Gastroesophageal sphincter (tissue), 4 donors: ENCODE data around the gene KLC1. TPM values are rescaled to one million over a fixed set of nuclear protein-coding genes. Genes with fewer than 3 reads are reported as not detected.
A peak's percentile ranks its signal among the peaks of the same experiment; 100 is the strongest.
"Not testable (repeated sequence)": the region's sequence is repeated elsewhere in the genome, so short reads cannot be mapped to it uniquely, and the experiment has no call there.

Experiments
- ATAC-seq: fragments of 150-250 bp; one replicate; pipeline ENCODE4 v1.9.1; 2016; ENCODE audit warnings: mild to moderate bottlenecking, moderate library complexity
- H3K27ac ChIP-seq, 4 donors: fragments of 200-600 bp; sonication (generic) in 3 of 4; 1 replicate in 3 of 4; 2 replicates in 1 of 4; pipeline ENCODE4 v1.5.1; 2016 to 2019
- H3K27me3 ChIP-seq: fragments of 200-600 bp; sonication (generic); one replicate; pipeline ENCODE4 v1.5.1; 2019
- H3K36me3 ChIP-seq, 2 donors: fragments of 200-600 bp; sonication (generic); one replicate each; pipeline ENCODE4 v1.5.1; 2019; ENCODE audit warnings: control low read depth in 1 of 2
- H3K4me1 ChIP-seq, 3 donors: fragments of 200-600 bp; sonication (generic); 1 replicate in 2 of 3; 2 replicates in 1 of 3; pipeline ENCODE4 v1.5.1; 2016 to 2019; ENCODE audit warnings: control low read depth in 2 of 3
- H3K4me3 ChIP-seq, 2 donors: fragments of 200-600 bp; sonication (generic); one replicate each; pipeline ENCODE4 v1.5.1; 2019; ENCODE audit warnings: mild to moderate bottlenecking in 1 of 2, moderate library complexity in 1 of 2
- H3K9me3 ChIP-seq, 3 donors: fragments of 200-600 bp; sonication (generic); one replicate each; pipeline ENCODE4 v1.5.1; 2017 to 2019; ENCODE audit warnings: control low read depth in 2 of 3
- EP300 ChIP-seq: sonication (generic); formaldehyde crosslinking; IDR thresholded peaks from one replicate; pipeline ENCODE4 v1.6.1; 2017; ENCODE audit warnings: antibody characterized with exemption, mild to moderate bottlenecking
- POLR2A ChIP-seq, 2 donors: fragments of 450-650 bp; IDR thresholded peaks; one replicate each; pipeline ENCODE4 v1.6.1; 2017; ENCODE audit warnings: antibody characterized with exemption in 2 of 2, mild to moderate bottlenecking in 2 of 2, moderate library complexity in 1 of 2
- POLR2AphosphoS5 ChIP-seq: sonication (generic); formaldehyde crosslinking; IDR thresholded peaks from one replicate; pipeline ENCODE4 v1.6.1; 2017; ENCODE audit warnings: antibody characterized with exemption
- WGBS, 2 donors: methylation state at CpG; one replicate each; pipeline ENCODE4 v1.1.5; 2018; ENCODE audit warnings: low coverage in 1 of 2; 5-methylcytosine and 5-hydroxymethylcytosine counted together
- total RNA-seq, 4 donors: library from RNA; depleted of rRNA; stranded (reverse); fragments of >200 nt; gene quantifications; one replicate each; pipeline ENCODE4 v1.1.0, GENCODE V29; 2016
- TF ChIP-seq, protein P1 (sequence below), 4 experiments: fragments of 200-600 bp in 2 of 4; fragments of 450-650 bp in 2 of 4; sonication (generic) in 1 of 4; IDR thresholded peaks; one replicate each; pipeline ENCODE4 v1.5.1; 2017 to 2019; ENCODE audit warnings: antibody characterized with exemption in 4 of 4, mild to moderate bottlenecking in 2 of 4, moderate library complexity in 2 of 4

Gene KLC1
- total RNA-seq, 4 donors from 2014 or later: 275 to 390 (median 339) TPM

DNA sequence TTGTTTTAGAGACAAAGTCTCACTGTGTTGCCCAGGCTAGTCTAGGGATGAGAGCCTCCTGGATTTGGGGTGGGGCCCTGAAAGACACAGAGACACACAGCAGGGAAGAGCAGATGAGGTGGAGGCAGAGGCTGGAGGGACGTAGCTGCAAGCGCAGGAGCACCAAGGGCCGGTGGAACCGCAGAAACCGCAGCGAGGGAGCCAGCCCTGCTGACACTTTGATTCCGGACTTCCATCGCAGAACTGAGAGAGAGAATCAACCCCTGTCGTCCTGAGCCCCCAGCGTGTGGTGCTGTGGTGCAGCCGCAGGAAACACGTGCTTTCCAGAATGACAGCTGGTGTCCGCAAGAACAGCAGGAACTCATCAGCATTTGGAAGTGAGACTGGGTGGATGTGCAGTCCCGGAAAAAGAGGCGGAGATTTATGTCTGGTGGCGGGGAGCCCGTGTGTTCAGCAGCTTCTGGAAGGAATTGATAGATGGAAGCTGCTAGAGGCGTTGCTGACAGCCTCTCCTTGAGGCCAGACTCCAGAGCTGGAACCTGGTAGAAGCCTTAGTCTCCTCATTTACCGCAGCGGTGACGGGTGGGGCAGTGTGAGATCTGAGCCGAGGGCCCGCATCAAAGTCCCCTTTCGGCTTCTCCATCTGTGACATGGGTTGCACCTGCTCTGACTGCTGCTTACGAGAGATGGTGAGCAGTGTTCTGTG lies 21.9 kb upstream of the KLC1 start:
- Histone ChIP-seq H3K27ac (peak overlapping the region in 3 of 4 donors; percentile 35 to 44 (median 43)), H3K4me3 (peak overlapping the region in 1 of 2 donors; percentile 38), H3K9me3 (peaks cover 0 to 17% (median 0%) of the 10 kb centered on the region in 3 donors), H3K27me3 (peaks cover 5% of the 10 kb centered on the region), H3K36me3 (no peaks in the 10 kb centered on the region), H3K4me1 (peaks cover 0 to 23% (median 15%) of the 10 kb centered on the region in 3 donors)
- TF ChIP-seq POLR2A (IDR thresholded peaks at IDR 0.05) (no peak), POLR2AphosphoS5 (peak; percentile 92)
- TF ChIP-seq, protein P1, sequence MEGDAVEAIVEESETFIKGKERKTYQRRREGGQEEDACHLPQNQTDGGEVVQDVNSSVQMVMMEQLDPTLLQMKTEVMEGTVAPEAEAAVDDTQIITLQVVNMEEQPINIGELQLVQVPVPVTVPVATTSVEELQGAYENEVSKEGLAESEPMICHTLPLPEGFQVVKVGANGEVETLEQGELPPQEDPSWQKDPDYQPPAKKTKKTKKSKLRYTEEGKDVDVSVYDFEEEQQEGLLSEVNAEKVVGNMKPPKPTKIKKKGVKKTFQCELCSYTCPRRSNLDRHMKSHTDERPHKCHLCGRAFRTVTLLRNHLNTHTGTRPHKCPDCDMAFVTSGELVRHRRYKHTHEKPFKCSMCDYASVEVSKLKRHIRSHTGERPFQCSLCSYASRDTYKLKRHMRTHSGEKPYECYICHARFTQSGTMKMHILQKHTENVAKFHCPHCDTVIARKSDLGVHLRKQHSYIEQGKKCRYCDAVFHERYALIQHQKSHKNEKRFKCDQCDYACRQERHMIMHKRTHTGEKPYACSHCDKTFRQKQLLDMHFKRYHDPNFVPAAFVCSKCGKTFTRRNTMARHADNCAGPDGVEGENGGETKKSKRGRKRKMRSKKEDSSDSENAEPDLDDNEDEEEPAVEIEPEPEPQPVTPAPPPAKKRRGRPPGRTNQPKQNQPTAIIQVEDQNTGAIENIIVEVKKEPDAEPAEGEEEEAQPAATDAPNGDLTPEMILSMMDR (IDR thresholded peaks at IDR 0.05): peak in 3 of 4 experiments; percentile 5 to 50 (median 45)
- WGBS, 2 donors: 0% methylated on average over 2 to 4 of the region's 25 CpGs
- peak; percentile 92 for ATAC-seq

DNA sequence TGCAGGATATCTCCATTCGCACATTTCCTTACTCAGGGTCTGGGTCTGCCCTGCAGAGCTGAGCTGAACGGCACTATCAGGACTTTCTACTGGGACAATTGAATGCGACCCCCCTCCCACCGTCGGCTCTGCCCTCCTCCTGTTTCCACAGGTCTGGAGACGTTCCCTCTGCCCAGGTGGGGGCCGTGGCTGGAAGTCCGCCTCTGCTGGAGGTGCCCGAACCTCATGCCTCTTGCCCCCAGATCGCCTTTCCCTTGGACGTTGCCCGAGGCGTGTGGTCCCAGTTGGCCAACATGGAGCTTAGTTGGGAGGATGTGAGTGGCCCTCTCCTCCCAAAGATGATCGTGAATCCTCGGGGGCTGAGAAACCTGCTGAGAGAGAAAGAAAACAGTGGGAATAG lies 21.2 kb upstream of the KLC1 start:
- Histone ChIP-seq H3K27ac (peak overlapping the region in 1 of 4 donors; percentile 44), H3K36me3 (no peaks in the 10 kb centered on the region), H3K4me3 (peak overlapping the region in 1 of 2 donors; percentile 38), H3K9me3 (peaks cover 0 to 17% (median 0%) of the 10 kb centered on the region in 3 donors), H3K27me3 (peaks cover 5% of the 10 kb centered on the region), H3K4me1 (peaks cover 0 to 23% (median 15%) of the 10 kb centered on the region in 3 donors)
- WGBS, 2 donors: 17% methylated on average over 6 of the region's 15 CpGs; no CpG with 5 or more reads in 1 of the 2 donors
- no peak for TF ChIP-seq POLR2AphosphoS5
- TF ChIP-seq POLR2A (IDR thresholded peaks at IDR 0.05): no peak
- no peak for TF ChIP-seq EP300
- no peak for ATAC-seq

DNA sequence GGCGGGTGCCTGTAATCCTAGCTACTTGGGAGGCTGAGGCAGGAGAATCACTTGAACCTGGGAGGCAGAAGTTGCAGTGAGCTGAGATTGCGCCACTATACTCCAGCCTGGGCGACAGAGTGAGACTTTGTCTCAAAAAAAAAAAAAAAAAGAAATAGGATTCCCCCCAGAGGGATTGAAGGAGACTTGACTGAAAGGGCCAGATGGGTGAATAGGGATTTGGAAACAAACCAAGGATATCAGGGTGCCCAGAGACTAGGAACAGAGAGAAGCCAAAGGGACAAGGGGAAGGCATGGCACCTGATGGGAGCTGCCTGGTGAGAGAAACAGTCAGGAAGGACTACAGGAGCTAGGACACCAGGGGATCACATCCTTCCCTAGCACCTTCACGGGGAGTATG lies 19.9 kb upstream of the KLC1 start:
- not testable (repeated sequence) for H3K27ac ChIP-seq, H3K27me3 ChIP-seq, ATAC-seq, H3K4me3 ChIP-seq, H3K36me3 ChIP-seq
- WGBS, 2 donors: 100% methylated on average over 1 to 2 of the region's 4 CpGs
- Histone ChIP-seq H3K4me1 (peaks cover 0 to 23% (median 15%) of the 10 kb centered on the region in 3 donors), H3K9me3 (peaks cover 0 to 17% (median 0%) of the 10 kb centered on the region in 3 donors)

DNA sequence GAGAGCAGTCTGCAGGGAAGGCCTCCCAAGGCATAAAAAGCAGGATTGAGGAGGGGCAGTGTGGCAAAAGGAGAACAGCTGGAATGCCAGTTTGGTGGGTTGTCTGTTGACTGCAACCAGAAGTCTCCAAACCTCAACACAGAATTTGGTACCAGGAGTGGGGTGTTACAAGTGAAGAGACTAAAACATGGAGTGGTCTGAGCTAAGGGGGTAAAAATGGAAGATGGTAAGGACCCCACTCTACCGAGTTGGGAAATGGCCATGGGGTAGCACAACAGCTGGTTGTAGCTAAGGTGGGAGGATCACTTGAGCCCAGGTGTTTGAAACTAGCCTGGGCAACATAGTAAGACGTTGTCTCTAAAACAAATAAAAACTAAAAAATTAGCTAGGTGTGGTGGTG lies 17.8 kb upstream of the KLC1 start:
- H3K27me3 ChIP-seq: peaks cover 5% of the 10 kb centered on the region
- H3K9me3 ChIP-seq: peaks cover 0 to 17% (median 0%) of the 10 kb centered on the region in 3 donors
- TF ChIP-seq POLR2A (IDR thresholded peaks at IDR 0.05) (no peak), POLR2AphosphoS5 (no peak), EP300 (no peak)
- H3K4me1 ChIP-seq: peaks cover 0 to 23% (median 15%) of the 10 kb centered on the region in 3 donors
- H3K36me3 ChIP-seq: no peaks in the 10 kb centered on the region
- 86 to 94% methylated on average over 2 of the region's 2 CpGs for WGBS, 2 donors
- no peak overlapping the region for H3K4me3 ChIP-seq
- H3K27ac ChIP-seq: no peak overlapping the region
- ATAC-seq: no peak

DNA sequence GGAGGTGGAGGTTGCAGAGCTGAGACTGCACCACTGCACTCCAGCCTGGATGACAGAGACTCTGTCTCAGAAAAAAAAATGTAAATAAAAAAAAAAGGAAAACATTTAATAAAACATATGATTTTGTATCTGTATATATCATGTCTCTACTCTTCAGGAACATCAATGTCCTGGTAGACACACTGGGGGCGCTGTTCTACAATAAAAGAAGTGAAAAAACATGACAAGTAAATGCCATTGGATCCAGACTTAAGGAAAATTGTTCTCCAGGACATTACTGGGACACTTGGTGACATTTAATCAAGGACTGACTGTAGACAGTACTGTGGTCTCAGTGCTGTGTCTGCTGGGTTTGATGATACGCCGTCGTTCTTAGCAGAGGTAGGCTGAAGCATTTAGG lies 15.5 kb upstream of the KLC1 start:
- no peak for ATAC-seq
- Histone ChIP-seq H3K9me3 (peaks cover 0 to 17% (median 0%) of the 10 kb centered on the region in 3 donors), H3K4me3 (no peak overlapping the region), H3K27me3 (peaks cover 5% of the 10 kb centered on the region), H3K4me1 (peaks cover 0 to 2% (median 0%) of the 10 kb centered on the region in 3 donors), H3K36me3 (no peaks in the 10 kb centered on the region), H3K27ac (no peak overlapping the region)
- TF ChIP-seq EP300: no peak
- TF ChIP-seq, protein P1 (IDR thresholded peaks at IDR 0.05): no peak
- WGBS, 2 donors: 90 to 93% methylated on average over 4 of the region's 4 CpGs

DNA sequence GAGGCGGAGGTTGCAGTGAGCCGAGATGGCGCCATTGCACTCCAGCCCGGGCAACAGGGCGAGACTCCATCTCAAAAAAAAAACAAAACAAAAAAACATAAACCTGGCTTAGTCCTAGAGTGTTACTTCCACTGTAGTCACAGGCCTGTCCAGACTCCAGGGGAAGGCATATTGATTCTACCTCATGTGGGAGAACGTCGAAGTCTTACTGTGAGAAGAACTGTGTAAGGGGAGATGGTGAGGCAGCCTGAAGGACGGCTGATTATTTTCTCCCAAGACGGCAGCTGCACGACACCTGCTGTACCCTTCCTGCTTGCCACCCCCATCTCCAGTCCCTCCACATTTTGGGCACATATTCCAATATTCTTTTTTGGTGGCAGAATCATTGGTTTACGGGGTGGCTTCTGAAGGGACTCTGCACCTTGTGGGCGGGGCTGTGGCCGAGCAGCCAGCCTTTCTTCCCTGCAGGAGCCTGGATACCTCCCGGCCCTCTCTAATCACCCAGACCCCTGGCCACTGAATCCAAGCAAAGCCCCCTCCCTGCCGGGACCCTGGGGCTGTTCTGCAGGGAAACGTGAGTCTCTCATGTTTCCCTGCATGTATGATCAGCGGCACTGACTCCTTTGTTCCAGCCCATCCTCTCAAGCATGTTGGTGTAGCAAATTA lies 12.2 kb upstream of the KLC1 start:
- TF ChIP-seq POLR2A (IDR thresholded peaks at IDR 0.05): no peak
- no peak for TF ChIP-seq EP300
- TF ChIP-seq, protein P1 (IDR thresholded peaks at IDR 0.05): no peak
- no peak for TF ChIP-seq POLR2AphosphoS5
- no peak for ATAC-seq
- H3K27me3 ChIP-seq: no peaks in the 10 kb centered on the region
- peaks cover 0 to 2% (median 0%) of the 10 kb centered on the region in 3 donors for H3K9me3 ChIP-seq
- H3K4me1 ChIP-seq: no peaks in the 10 kb centered on the region
- no peak overlapping the region for H3K4me3 ChIP-seq
- WGBS, 2 donors: 75 to 90% methylated on average over 4 to 7 of the region's 17 CpGs
- H3K27ac ChIP-seq: no peak overlapping the region
- no peaks in the 10 kb centered on the region for H3K36me3 ChIP-seq
